ENCODE data around the gene EPHB1.

Gene EPHB1

DNA sequence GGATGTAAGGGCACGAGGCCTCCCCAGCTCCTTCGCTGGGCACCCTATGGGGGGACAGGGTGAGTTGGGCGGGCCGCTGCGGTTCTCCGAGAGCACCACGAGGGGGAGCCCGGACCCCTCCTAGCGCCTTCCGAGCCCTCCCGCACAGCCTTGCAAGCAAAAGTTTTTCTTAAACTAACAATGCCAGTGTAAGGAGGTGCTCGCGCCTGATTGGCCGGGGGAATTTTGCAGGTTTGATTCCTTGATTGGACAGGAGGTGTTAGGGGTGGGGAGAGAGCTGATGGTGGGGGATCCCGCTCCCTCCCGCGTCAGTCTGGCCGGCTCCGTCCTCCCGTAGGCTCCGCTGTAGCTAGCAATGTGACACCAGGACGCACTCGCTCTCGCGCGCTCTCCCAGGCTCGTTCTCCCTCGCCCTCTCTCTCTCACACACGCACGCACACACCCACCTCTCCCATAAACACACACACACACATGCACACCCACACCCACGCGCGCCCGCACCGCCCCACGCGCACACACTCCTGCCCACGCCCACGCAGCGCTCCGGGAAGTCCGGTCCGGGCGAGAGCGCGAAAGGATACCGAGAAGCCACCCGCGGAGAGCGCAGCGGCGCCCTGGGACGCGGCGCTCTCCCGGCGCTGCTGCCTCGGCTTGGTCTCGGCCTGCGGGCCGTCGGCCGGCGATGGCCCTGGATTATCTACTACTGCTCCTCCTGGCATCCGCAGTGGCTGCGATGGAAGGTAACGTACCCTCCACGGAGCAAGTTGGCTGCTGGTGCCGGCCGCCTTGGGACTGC, at the start of gene EPHB1:
TSS of gene EPHB1 (plus strand) at position 311 of the 796 bp plus-strand sequence.
- peak; percentile 88 for DNase-seq

DNA sequence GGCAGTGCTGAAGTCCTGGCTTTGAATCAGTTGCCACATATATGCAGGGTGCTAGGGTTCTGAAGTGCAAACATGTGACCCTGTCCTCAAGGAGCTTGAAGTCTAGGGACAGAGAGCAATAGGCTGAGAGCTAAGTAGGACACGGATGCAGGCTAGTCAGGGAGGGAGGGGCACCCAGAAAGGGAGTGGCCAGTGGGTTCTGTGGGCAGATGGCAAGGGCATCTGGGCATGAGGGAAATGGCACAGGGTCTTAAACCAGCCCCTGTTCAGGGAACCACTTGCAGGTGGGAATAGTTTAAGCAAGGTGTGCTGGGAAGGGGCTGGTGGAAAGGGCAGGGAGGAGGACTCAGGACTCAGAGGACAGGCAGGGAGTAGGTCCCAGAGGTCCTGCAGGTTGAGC, 46.4 kb upstream of the EPHB1 start:
- no peak for DNase-seq

DNA sequence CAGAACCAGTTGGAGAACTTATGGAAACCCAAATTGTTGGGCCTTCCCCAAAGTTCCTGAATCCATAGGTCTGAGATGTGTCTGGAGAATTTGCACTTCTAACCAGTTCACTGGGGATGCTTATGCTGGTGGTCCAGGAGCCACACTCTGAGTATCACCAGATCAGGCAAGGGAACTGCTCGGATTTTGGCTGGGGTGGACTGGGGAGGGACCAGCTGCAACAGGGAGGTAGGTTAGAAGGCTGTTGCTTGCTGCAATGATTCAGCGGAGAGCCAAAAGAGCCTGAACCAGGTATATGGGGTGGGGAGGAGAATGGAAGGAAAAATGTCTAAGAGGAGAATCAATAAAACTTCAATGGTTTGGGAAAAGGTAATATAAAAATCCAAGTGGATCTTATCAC, 45.9 kb upstream of the EPHB1 start:
- no peak for DNase-seq

DNA sequence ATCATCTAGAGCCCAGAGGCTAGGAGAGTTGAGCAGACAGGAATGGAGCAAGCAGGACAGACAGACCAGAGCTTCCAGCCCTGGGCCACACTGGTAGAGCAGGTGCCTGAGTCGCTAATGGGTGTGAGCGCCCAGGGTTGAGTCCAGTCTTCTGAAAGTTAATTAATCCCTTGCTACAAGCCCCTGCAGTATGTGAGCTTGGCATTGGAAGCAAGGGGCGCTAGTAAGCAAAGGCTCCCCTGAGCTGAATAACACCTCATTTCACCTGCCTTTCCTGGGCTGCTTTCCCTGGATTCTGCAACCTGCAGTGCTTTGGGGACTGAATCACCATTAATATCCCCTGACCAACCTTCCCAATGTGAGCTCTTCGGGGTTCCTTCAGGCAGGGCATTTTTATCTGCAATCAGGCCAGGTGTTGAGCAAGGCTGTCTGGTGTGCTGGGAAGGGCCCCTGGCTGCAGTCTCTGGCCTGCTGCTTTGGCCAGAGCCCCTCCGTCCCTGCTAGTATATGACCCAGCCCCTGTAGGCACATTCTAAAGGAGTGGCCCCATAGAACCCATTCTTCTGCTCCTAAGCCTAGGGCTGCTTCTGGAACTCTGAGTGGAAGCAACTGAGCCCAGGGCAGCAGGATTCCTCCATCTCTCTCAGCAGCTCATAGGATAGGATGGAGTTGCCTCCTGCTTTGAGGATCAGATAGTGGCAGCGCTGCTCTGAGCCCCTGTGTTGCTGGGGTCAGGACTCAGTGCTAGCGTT, 45.1 kb upstream of the EPHB1 start:
- DNase-seq: no peak

DNA sequence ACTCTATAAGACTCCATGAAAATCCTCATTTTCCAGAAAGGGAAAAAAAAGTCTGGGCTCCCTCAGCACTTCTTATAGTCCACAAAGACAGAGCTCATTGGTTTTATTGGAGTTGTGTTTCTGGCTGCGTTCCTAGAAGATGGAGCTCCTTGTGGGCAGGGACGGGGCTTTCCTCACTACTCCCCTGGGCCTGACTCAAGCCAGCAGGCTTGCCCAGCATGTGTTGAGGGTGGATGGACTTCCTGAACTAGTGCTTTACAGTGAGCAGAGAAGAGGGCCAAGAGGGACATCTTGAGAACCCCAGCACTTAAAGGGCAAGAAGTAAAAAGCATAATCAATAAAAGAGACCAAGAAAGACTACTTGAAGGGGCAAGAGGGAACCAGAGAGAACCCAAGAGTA, 43.2 kb upstream of the EPHB1 start:
- DNase-seq: no peak

DNA sequence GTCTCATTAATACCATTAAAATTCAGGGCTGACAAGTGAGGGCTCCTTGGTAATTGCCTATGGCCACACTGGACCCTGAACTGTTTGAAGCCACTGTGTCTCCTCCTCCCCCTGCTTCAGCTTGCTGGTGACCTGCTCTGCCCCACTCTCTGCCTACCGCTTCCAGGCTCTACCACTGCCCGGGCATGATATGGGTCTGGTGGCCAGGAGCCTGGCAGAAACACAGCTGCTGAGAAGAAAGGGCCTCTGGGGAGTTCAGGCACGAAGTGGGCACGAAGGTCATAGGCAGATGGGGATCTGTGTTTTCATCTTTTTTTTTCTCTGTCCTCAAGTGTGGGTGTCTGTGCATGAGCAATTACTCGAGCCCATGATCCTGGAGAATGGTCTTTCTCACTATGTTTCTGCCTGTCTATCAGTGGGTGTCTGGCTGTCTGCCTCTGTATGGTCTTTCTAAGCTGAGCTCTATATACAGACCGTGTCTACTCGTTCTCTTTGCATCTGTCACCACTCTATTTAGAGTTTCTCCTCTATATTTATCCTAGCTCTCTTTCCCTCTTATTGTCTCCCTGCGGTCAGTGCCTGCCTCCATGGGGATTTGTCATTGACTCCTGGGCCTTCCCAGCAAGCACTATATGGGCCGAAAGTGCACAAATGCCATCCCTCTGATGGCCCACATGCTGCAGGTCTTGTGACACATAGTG, 42.1 kb upstream of the EPHB1 start:
- DNase-seq: no peak

DNA sequence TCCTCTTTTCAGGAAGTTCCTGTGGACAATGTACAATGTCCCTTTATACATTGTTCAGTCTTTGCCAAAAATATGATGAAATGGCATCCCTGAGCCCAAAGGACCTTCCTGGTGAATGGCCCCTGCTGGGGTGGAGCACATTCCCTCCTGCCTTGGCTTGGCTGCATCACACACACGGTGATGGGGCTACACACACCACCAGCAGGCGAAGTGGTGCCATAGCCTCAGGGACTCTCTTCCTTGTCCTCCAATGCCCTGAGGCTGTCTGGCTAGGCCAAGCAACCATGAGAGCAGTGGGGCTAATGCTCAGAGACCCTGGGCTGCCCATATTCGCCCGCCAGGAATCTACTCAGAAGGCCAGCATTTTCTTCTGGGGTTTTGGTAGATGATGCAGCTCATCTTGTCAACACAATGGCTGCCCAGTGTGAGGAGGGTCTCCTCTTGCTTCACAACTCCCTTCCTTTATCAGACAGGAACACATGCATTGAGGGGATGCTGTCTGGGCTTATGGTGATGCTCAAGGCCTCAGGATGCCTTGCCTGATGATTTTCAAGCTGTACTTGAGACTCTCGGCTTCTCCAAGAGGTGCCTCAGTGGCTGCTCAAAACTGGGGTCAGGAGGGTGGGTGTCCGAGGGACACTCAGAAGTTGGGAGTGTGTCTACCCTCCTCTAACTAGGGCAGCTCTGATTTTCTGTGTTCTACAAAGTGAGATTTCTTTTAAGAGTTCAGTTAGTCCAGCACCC, 40.9 kb upstream of the EPHB1 start:
- DNase-seq: no peak

DNA sequence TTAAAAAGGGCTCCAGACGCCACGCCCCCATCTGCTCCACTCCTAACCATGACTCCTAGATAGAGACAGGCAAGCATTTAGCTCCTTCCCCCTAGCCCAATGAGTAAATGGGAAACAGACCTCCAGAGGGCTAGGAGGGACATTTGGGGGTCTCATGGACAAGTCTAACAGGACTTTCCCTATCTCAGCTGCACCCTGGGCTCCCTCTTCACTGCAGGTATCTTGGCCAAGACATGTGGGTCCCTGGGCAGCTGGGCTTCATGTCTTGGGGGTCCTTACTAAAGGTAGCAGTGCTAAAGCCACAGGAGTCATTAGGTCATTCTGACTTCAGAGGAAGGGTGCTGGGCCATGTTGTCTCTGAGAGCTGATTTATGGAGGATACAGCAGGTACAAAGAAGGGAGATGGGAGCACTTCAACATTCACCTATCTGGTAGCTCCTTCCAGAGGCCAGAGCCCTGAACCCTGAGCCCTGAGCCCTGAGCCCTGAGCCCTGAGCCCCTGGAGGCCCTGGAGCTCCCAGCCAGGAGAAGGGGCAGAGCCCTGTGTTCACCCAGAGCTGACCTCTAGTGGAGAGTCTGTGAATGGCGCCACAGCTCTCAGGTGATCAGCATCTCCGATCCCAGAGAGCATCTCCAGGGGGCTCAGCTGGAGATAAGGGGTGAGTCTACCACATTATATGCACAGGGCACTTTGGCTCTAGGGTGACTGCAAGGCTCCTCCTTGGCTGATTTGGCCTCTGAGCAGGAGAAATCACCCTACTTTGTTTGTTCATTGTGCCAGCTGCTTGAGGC, 40.1 kb upstream of the EPHB1 start:
- DNase-seq: peak; percentile 2

DNA sequence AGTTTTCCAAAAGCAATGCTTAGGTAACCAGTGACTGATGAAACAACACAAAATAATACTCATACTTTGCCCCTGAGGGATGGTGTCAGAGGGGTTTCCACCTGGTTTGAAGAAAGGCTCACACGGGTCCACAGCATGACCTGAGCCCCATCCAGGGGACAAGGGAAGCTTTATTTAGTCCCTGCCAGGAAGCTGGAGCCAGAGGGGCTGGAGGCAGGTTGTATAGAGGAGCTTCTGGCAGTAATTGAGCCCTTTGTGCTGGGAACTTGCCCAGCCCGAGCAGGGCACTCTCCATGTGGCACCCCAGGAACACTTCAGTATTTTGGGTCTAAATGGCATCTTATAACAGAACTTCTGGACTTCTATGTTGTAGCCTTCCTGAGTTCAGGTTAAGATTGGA, 39.2 kb upstream of the EPHB1 start:
- no peak for DNase-seq

DNA sequence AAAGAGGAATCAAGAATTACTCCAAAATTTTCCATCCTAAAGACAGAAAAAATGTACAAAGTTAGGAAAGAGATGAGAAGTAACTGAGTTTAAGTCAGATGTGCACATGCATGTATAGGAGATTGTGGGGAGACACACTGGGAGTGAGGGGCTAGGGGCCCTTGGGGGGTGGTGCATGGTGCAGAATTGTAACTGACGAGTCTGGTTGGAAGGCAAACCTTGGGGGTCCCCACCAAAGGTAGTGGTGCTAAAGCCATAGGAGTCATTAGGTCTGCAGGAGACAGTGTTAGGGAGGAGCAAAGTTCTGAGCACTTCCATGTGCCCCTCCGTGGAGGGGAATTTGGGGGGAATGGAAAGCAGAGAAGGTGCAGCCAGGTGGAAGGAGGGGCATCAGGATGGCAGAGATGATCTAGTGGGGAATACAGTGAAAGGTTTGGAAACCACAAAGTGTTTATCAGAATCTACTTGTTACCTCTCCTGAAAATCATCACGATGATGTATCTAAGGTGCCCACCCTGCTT, 37.5 kb upstream of the EPHB1 start:
- no peak for DNase-seq

DNA sequence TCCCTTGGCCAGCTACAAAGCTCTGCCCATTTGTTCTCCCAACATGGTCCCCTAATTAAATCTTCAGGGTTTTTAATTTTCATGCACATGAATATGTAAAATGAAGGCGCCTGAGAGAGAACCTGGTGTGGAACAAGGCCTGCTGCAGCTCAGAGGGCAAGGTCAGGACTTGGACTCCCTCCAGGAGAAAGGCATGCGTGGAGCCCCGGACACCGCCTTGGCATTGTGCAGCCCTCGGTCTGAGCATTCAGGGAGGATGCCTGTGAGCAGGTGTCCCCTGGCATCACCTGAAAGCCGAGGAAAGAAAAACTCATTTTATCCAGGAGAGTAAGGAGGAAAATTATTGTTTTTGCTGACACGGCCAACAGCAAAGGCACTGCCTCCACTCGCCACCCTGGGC, 33.8 kb upstream of the EPHB1 start:
- DNase-seq: no peak

DNA sequence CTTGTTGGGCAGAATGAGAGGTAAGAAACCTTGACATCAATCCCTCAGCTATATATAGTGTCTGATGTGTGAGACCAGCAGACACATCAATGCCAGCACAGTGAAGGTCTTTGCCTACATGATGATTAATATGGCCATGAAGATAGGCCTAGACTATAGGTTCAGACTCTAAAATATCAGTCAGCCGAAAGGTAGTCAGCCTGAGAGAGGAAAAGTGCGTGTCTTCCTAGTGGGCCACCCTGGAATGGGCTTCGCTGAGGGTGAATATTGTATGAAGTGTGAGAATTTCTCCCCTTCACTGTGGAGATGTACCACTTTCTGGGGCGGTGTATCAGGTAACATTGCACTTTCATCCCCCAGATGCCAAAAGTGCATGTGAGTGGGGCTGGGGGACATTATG, 33.0 kb upstream of the EPHB1 start:
- no peak for DNase-seq

DNA sequence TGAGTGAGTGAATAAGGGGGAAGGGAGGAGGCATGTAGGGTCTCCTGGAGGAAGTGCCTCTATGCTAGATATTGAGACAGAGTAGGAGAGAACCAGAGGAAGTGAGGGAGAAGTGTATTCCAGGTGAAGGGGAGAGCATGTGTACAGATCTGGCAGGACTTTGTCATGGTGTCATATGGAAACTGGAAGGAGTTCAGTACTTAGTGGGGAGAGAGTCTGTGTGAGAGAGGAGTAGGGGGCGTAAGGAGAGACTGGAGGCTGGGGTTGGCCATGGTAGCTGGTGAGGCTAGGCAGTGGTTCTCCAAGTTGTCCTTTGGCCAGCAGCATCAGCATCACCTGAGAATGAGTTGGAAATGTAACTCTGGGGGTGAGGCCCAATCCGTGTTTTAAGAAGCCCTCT, 29.6 kb upstream of the EPHB1 start:
- DNase-seq: no peak

DNA sequence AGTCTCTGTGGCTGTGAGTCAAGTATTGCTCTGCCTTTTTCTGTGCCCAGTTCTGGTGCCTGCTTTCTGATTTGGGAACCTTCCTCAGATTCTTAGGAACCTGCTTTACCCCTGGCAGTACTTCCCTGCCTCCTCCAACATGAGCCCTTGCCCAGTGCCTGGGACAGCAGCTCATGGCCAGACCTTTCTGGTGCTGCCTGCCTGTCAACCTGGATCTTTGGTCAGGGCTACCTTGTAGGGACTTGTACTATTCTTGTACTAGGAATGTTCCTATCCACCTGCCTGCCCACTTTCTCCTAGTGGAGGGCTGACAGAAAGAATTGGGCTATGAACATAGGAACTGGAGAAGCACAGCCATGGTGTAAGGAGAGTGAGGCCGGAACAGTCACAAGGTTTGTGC, 28.8 kb upstream of the EPHB1 start:
- DNase-seq: no peak

DNA sequence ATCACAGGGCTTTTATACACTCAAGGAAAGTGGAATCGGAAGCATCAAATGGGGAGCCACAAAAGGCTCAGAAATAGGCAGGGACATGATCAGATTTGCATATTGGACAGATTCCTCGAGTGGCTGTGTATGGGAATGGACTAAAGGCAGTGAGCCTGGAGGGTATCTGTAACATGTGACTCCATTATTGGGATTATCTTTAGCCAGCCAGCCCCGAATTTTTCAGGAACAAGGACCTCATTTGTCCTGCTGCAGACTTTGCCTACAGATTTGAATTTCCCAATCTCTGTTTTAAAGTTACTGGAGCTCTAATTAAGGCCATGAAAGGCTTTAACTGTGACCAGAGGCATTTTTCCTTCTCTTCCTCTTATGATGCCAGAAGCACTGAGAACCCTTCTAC, 26.9 kb upstream of the EPHB1 start:
- DNase-seq: no peak

DNA sequence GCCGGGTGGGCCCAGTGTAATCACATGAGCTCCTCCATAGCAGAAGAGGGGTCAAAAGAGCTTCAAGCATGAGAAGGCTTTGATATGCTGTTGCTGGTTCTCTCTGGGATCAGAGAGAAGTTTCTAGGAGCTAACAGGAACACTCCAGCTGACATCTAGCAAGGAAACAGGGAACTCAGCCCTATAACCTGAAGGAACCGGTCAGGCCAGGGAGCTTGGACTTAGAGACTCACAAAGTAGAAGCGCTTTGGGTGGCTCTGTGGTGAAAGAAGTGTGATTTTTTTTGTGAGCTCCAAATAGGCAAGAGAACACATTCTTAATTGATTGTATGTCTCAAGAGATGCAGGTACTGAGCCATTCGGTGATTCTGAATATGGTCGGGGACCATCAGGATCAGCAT, 26.2 kb upstream of the EPHB1 start:
- no peak for DNase-seq

DNA sequence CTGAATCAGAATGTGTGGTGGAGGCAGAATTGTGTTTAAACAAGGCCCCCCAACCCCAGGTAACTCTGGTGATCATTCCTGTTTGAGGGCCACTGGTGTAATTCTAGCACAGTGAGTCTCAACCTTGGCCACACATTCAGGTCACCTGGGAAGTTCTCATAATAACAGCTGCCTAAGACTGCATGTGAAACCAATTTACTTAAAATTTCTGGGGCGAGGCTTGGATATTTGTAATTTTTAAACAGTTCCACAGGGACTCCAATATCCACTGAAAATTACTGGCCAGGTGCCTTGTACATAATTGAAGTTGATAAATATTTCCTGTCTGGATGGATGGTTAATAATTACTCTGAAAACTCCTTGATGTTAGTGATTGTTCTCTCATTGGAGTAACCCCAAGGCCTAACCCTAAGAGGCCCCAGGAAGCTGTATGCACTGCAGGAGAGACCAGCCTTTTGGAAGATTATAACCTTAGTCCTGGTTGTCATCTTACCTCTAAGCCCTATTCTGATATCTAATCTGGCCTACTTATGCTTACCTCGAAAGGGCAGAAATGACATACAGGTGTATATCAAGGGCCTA, 25.7 kb upstream of the EPHB1 start:
- no peak for DNase-seq

DNA sequence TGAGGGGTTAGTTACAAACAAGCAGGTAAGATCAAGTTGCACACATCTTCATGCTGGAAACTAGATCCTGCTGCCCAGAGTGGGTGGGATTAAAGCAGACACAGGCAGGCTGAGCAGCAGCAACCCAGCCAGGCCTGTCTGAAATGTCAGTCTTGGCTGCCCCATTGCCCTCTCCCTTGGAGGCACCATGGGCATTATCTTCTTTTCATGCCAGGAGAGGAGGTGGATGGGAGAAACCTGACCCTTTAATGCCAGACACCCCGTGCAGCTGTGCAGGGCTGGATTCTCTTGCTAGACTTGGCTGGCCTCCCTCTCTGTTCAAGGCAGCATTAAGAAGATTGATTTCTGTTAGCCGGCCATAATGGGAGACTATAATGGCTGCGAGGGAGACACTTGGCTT, 23.0 kb upstream of the EPHB1 start:
- DNase-seq: no peak

DNA sequence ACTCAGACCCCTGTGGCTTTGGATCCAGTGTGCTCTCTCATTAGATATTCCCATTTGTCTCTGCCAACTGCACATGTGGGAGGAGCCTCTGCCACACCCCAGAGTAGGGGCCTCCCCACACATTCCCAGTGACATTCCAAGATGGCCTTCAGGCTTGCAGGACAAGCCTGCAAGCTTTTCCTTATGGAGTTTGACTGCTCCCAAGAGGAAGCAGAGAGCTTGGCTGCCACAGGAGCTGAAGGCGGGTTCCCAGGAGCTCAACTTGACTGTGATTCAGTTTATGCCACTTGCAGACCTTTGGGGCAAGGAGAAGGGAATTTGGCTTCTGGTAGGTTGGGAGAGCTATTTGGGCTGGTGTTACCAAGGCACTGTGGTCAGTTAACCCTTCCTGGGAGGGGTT, 22.5 kb upstream of the EPHB1 start:
- DNase-seq: no peak

DNA sequence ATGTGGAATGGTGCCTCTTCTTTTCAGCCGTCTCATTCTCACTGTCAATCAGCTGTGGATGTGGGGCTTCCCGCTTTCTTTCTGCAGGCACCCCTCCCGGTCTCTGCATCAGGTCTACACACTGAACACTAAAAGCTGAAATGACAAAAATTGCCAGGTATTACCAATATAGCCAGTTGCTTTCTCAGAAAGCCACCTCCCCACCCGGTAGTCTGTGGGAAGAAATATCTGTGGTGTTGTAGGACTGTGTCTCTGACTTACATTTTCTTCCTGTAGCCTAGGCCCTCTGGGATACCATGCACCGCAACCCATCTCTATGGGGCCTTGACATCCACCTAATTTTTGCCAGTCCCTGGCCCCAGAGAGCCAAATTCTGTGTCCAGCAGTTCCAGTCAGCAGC, 19.2 kb upstream of the EPHB1 start:
- no peak for DNase-seq

DNA sequence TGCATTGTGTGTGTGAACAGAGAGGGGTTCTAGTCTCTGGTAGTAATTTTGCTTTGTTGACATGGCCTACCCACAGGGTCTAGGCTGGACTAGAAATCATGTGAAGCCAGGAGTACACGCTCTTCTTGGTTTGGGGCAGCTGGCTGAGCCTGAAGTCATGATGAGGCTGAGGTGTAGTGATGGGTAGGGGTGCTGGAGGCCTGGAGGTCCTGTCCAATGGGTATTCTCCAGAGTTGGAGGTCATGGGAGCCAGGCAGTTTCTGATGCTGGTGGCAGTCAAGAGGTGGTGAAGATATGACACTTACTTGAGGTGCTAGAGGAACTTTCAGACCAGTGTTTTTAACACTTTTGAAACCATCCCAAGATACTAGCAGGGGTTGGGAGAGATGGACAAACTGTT, 18.5 kb upstream of the EPHB1 start:
- no peak for DNase-seq

DNA sequence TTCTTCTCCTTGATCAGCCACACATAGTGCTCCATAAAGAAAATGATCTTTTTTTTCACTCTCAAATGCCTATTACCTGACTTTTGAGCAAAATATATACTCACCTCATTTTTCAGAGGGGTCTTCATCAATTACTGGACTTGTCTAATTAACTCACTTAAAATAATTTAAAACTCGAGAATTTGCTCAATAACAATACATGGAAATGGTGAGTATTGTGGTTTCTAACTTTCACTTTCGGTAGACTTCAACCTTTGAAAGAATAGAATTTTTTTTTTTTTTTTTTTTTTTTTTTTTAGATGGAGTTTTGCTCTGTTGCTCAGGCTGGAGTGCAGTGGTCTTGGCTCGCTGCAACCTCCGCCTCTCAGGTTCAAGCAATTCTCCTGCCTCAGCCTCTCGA, 17.7 kb upstream of the EPHB1 start:
- DNase-seq: no peak
